HG02852 (cell line): Measurements from ENCODE around the gene PRKCE.

Experiments used
- ATAC-seq: cut with Tn5 transposase; IDR thresholded peaks from one replicate; pipeline ENCODE4 v1.9.1; 2021; ENCODE audit warnings: mild to moderate bottlenecking, moderate library complexity; ENCODE audit not compliant: unreplicated experiment

The PRKCE gene

GRCh38 chr2:45748239-45748638, 96.8 kb downstream of the PRKCE start:
- no peak for ATAC-seq

DNA sequence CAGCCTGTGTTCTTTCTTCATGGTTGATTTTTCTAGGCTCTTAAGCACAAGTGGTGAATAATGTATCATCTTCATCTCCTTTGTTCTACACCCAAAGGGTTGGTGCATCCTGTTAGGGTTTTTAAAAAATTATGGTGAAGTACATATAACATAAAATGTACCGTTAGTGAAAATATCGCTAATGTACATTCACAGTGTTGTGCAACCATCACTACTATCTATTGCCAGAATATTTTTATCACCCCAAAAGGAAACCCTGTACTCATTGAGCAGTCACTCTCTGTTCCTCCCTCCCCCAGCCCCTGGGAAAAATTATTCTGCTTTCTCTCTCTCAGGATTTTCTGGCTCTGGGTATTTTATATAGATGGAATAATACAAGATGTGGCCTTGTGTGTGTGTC, 98.5 kb downstream of the PRKCE start:
- no peak for ATAC-seq

GRCh38 chr2:45750484-45750883, 99.0 kb downstream of the PRKCE start:
- no peak for ATAC-seq

- ATAC-seq = no peak
These were observed 101.9 kb downstream of the PRKCE start for GRCh38 chr2:45753381-45753780.

DNA sequence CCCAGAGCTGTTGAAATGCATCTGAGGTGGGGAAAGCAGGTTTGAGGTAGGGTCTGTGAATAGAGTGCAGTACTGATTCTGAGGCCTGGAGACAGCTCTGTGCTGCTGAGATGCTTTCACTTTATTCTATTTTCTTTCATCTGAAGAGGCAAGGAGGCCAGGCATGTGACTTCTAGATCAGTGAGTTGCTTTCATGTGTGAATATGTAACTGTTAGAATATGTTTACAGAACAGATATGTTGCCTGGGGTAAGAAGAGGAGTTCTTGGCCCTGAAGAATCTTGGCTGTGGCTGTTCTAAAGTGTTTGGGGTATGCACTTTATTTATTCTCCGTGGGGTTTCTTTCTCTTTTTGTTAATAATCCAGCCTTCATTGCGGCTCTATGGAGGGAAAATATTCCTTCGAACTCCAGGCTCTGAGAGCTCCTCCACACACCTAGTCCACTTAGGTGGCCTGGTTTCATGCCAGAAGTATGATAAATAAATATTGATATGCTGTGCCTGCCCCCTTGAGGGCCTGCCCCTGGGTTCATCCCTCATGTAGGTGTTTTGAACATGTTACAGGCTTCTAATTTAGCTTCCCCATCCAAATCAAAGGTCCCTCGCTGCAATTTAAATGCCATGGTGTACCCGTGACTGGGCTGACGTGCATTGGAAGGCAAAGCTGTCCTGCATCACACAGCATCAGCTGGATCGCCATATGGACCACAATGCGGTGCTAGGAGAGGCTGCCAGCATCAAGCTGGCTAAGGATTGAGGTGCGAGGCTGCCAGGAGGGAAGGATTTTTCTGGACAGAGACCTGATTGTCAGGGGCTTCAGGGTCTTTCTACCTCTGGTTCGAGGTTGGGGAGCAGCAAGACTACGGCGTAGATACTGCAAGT, 102.9 kb downstream of the PRKCE start:
- ATAC-seq = no peak

GRCh38 chr2:45755585-45756335, 104.3 kb downstream of the PRKCE start:
- ATAC-seq = no peak

DNA sequence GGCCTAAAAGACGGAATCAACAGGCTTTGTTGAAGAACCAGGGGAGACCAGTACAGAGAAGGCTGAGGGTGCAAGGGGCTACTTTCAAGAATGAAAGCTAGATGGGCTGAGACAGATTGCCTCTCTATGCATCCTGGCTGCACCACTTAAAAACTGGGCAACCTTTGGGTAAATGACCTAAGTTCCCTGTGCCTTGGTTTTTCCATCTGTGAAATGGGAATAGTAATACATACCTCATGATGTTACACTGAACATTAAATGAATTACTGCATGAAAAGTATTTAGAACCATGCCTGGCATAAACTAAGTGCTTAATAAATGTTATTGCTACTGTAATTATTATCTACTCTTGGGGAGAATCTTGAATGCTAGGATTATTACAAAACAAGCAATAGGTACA, 106.5 kb downstream of the PRKCE start:
- no peak for ATAC-seq

DNA sequence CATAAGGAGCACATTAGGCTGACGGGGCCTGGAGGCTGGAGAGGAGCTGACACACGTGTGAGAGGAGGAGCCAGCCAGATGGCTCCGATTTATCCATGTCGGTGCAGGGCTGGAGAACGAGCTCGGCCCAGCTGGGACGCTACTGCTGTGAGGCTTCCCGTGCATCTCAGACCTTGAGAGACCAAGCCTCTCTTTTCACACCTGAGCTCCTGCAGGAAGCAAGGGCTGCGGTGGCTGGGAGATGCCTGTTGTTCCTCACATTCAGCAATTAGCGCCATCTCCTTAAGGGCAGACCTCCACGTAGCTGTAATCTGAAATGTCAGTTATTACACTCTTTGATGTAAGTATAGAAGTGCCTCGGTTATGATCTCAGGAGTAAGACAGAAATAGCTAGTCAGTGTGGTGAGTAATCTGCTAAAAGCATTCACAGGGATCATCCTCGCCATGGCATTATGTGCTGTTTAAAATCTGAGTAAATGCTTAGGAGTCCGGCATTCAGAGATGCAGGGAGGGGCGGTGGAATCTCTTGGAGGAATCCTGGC, 107.9 kb downstream of the PRKCE start:
- ATAC-seq = no peak

DNA sequence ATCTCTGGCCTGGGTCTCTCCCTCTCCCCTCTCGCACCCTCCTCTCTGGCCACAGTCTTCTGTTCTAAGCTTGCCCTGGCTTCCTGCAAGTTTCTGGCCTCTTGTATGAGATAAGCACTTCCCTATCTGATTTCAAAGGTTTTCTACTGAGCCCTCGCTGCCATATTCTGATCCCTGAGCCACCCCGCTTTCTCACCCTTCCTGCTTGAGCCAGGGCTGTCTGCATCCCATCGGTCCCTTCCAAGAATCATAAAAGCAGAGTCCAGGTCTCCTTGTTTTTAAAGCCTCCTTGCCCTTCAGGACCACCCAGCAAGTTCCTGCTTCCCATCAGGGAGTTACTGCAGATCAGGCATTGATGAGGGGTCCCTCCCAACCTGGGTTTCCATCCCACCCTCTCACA, 110.2 kb downstream of the PRKCE start:
- no peak for ATAC-seq

GRCh38 chr2:45763255-45763654, 111.8 kb downstream of the PRKCE start:
- no peak for ATAC-seq

DNA sequence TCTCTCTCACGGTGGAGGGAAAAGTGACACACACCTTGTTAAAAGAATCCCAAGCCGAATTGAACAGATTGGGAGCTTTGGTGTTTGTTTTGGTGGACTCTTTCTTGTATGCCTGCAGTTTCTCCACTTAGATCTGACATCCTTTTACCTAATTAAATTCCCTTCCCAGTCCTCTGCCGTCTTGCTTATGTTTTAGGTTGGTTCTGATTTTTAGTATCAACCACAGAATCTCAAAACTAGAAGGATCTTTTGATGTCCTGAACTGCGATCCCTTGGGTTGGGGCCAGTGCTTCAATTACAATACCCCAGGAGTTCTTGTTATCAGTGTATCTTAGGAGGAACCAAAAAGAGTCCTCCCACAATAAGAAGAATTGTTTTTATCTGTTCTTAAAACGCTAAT, 112.3 kb downstream of the PRKCE start:
- no peak for ATAC-seq

DNA sequence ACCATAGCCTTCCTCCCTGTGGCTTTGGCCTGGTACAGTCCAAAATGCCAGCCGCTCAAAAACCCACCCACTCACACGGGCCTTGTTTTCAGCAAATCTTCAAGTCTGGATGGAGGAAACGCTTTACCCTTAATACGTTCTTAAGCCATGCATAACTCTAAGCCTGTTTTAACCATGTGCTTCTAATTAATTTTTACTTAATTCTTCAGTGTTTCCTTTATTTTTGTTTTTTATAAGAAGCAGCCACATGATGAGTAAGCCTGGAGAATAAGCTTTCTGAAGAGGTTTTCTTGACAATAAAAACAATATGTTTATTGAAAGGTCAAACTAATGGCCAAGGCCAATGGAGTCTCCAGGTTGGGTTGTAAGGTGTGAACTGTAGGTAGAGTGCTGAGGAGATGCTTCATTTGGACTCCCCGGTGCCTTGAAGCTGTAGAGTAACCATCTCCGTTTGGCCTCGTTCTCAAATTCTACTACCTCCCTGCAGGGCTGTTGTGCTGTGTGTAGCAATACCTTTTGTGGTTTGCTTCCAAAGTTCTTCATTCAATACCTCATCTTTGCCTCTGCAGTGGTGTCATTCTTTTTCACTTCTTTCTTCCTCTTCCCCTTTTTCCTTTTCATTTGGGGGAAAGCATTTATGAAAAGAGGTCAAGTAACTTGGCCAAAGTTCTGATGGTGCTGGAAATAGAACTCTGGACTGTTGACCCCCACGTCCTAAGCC, 113.7 kb downstream of the PRKCE start:
- no peak for ATAC-seq

DNA sequence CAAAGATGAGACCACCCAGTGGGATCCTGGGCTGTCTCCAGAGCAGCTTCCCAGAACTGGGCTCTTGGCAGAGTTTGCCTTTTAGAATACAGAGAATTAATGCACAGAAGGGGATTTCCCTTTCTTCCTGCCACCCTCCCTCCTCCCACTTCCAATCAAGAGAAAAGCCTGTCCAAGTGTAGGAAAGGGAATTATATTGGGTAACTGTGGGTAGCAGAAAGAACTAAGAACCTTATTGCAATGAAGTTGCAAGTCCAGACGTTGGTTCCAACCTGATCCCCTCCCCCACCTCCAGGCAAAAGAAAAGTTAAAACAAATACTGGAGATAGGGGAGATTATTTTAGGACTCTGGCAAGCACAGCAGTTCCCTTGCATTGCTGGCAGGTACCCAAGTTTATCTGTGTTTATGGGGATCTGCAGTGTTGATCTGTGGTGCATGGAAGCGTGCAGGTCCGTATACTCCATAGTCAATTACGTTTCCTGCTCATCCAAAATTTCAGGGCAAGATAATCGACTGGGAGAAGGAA, 114.3 kb downstream of the PRKCE start:
- ATAC-seq = no peak

GRCh38 chr2:45768208-45768607, 116.7 kb downstream of the PRKCE start:
- ATAC-seq = no peak

- ATAC-seq = no peak
These were observed 117.6 kb downstream of the PRKCE start for GRCh38 chr2:45769056-45769455.

- no peak for ATAC-seq
These were observed 118.5 kb downstream of the PRKCE start for GRCh38 chr2:45769854-45770576.

- no peak for ATAC-seq
These were observed 119.3 kb downstream of the PRKCE start for GRCh38 chr2:45770811-45771210.

GRCh38 chr2:45771261-45771660, 119.8 kb downstream of the PRKCE start:
- no peak for ATAC-seq

DNA sequence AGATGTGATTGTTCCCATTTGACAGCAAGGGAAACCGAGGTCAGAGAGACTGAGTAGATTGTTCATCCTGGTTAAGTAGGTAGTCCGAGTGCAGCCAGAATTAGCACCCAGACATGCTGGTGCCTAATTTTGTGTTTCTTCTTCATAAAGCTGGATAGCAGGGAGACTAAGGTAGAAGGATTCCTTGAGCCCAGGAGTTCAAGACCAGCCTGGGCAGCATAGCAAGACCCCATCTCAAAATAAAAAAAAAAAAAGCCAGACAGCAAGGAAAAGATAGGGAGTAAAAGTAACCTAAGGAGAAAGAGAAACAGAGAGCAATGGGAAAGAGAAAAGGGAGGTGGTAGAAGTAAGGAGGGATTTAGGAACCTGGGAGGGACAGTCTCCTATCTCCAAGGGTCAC, 120.6 kb downstream of the PRKCE start:
- ATAC-seq = no peak

- ATAC-seq = no peak
These were observed 122.4 kb downstream of the PRKCE start for GRCh38 chr2:45773909-45774308.
